GM23338 (cell line): ENCODE measurements around the gene CLUH. TPM values are rescaled to one million over a fixed set of nuclear protein-coding genes. Genes with fewer than 3 reads are reported as not detected.

Experiments used
- ATAC-seq: fragments of 200-7000 bp; cut with Tn5 transposase; 3 replicates; pipeline ENCODE4 v1.9.1; 2020
- DNase-seq: peaks from one replicate; pipeline ENCODE4 v3.0.0-alpha.2; 2015; ENCODE audit warnings: low spot score
- H2AFZ ChIP-seq: fragments of 200-600 bp; sonication (generic); 2 replicates; pipeline ENCODE4 v1.8.0; 2016; ENCODE audit warnings: antibody characterized with exemption, mild to moderate bottlenecking, moderate library complexity
- H3F3A ChIP-seq: fragments of 200-600 bp; sonication (generic); replicated peaks from 2 replicates; pipeline ENCODE4 v1.8.0; 2017; ENCODE audit warnings: antibody characterized with exemption, mixed run types, low read depth
- H3K27ac ChIP-seq: fragments of 200-600 bp; sonication (generic); 2 replicates; pipeline ENCODE4 v1.6.1; 2016; ENCODE audit warnings: low read depth
- H3K27me3 ChIP-seq: fragments of 200-600 bp; sonication (generic); 2 replicates; pipeline ENCODE4 v1.8.0; 2016; ENCODE audit warnings: mild to moderate bottlenecking, mixed run types, moderate library complexity; ENCODE audit not compliant: insufficient read depth
- H3K36me3 ChIP-seq: fragments of 200-600 bp; sonication (generic); 2 replicates; pipeline ENCODE4 v1.8.0; 2016; ENCODE audit warnings: mild to moderate bottlenecking; ENCODE audit not compliant: insufficient read depth
- H3K4me1 ChIP-seq: fragments of 200-600 bp; sonication (generic); 2 replicates; pipeline ENCODE4 v1.8.0; 2016; ENCODE audit warnings: mild to moderate bottlenecking, moderate library complexity; ENCODE audit not compliant: insufficient read depth
- H3K4me2 ChIP-seq: fragments of 200-600 bp; sonication (generic); 2 replicates; pipeline ENCODE4 v1.7.1; 2017; ENCODE audit warnings: mixed run types
- H3K4me3 ChIP-seq: fragments of 200-600 bp; sonication (generic); 2 replicates; pipeline ENCODE4 v1.6.1; 2016; ENCODE audit warnings: mixed run types
- H3K79me2 ChIP-seq: fragments of 200-600 bp; sonication (generic); replicated peaks from 2 replicates; pipeline ENCODE4 v1.8.0; 2017; ENCODE audit warnings: mild to moderate bottlenecking; ENCODE audit not compliant: insufficient read depth
- H3K9me2 ChIP-seq: fragments of 200-600 bp; sonication (generic); 2 replicates; pipeline ENCODE4 v1.8.0; 2017; ENCODE audit not compliant: insufficient read depth
- H4K20me1 ChIP-seq: fragments of 200-600 bp; sonication (generic); replicated peaks from 2 replicates; pipeline ENCODE4 v1.8.0; 2017; ENCODE audit warnings: mild to moderate bottlenecking; ENCODE audit not compliant: insufficient read depth
- H3K27ac Mint-ChIP-seq: 2 replicates; pipeline ENCODE4 v1.8.0; 2020; ENCODE audit warnings: inconsistent platforms, mild to moderate bottlenecking, moderate library complexity, mixed read lengths
- H3K27me3 Mint-ChIP-seq: 3 replicates; pipeline ENCODE4 v1.8.0; 2022; ENCODE audit warnings: low read depth, mild to moderate bottlenecking, moderate library complexity, mixed read lengths, inconsistent platforms; ENCODE audit not compliant: insufficient read depth, poor library complexity
- H3K36me3 Mint-ChIP-seq: 3 replicates; pipeline ENCODE4 v1.8.0; 2021; ENCODE audit warnings: low read depth, mild to moderate bottlenecking, inconsistent platforms, moderate library complexity, mixed read lengths
- H3K4me1 Mint-ChIP-seq: 3 replicates; pipeline ENCODE4 v1.8.0; 2020; ENCODE audit warnings: mild to moderate bottlenecking, inconsistent platforms, mixed read lengths
- H3K4me3 Mint-ChIP-seq: 3 replicates; pipeline ENCODE4 v1.8.0; 2021; ENCODE audit warnings: moderate library complexity, mild to moderate bottlenecking, inconsistent platforms, mixed read lengths
- H3K9me3 Mint-ChIP-seq: 3 replicates; pipeline ENCODE4 v1.8.0; 2020; ENCODE audit warnings: moderate library complexity, mild to moderate bottlenecking, inconsistent platforms, mixed read lengths
- CREB1 ChIP-seq: fragments of 250-450 bp; sonication (Bioruptor Pico); IDR thresholded peaks from 2 replicates; pipeline ENCODE4 v1.5.0; 2020; ENCODE audit warnings: low read depth, mild to moderate bottlenecking, moderate library complexity
- ETS1 ChIP-seq: IDR thresholded peaks from 2 replicates; pipeline ENCODE4 v1.6.1; 2016; ENCODE audit warnings: antibody characterized with exemption
- EZH2 ChIP-seq: fragments of 200-600 bp; sonication (generic); IDR thresholded peaks from one replicate; pipeline ENCODE4 v1.8.0; 2017; ENCODE audit warnings: antibody characterized with exemption, mild to moderate bottlenecking, low read depth; ENCODE audit not compliant: unreplicated experiment
- EZH2phosphoT487 ChIP-seq: fragments of 200-600 bp; sonication (generic); IDR thresholded peaks from one replicate; pipeline ENCODE4 v1.8.1; 2018; ENCODE audit warnings: antibody characterized with exemption; ENCODE audit not compliant: unreplicated experiment
- JUNB ChIP-seq: IDR thresholded peaks from one replicate; pipeline ENCODE4 v1.6.1; 2016; ENCODE audit warnings: antibody characterized with exemption; ENCODE audit not compliant: unreplicated experiment
- NANOG ChIP-seq: IDR thresholded peaks from 2 replicates; pipeline ENCODE4 v1.6.1; 2016; ENCODE audit warnings: antibody characterized with exemption, borderline replicate concordance
- POLR2AphosphoS5 ChIP-seq: IDR thresholded peaks from 2 replicates; pipeline ENCODE4 v1.6.1; 2016; ENCODE audit warnings: antibody characterized with exemption, low read depth
- STAT1 ChIP-seq: IDR thresholded peaks from one replicate; pipeline ENCODE4 v1.6.1; 2016; ENCODE audit warnings: antibody characterized with exemption; ENCODE audit not compliant: unreplicated experiment
- ZNF331 ChIP-seq: fragments of 250-450 bp; sonication (Bioruptor Pico); IDR thresholded peaks from 2 replicates; pipeline ENCODE4 v1.5.0; 2020; ENCODE audit warnings: low read depth, mild to moderate bottlenecking, moderate library complexity
- polyA plus RNA-seq: library from polyadenylated mRNA; unstranded; fragments of >200 nt; fragmentation: Nextera tagmentation; extraction: Ambion mirVana; gene quantifications from 2 replicates; pipeline ENCODE4 v1.2.1, GENCODE V29; 2016
- total RNA-seq: library from RNA; depleted of rRNA; stranded (reverse); fragments of >200 nt; shearing (Covaris generic); gene quantifications from 2 replicates; pipeline ENCODE4 v1.2.3, GENCODE V29; 2014
- TF ChIP-seq, protein P1 (sequence below): IDR thresholded peaks from one replicate; pipeline ENCODE4 v1.6.1; 2018; ENCODE audit warnings: antibody characterized with exemption; ENCODE audit not compliant: unreplicated experiment

The CLUH gene
- total and polyA plus RNA-seq, 2 experiments from 2014 or later: 23.5 to 90.0 TPM

- Histone ChIP-seq H3K9me2 (no peaks in the 10 kb centered on the region), H3K27me3 (peaks cover 11% of the 10 kb centered on the region; the same call in 1 of the 2 replicates), H4K20me1 (no peaks in the 10 kb centered on the region), H3K27ac (no peak overlapping the region), H3K4me3 (no peak overlapping the region), H3K36me3 (no peaks in the 10 kb centered on the region), H3F3A (peaks cover 10% of the 10 kb centered on the region; the same call in 1 of the 2 replicates), H2AFZ (no peak overlapping the region), H3K4me1 (peaks cover 20% of the 10 kb centered on the region), H3K79me2 (no peaks in the 10 kb centered on the region), H3K4me2 (no peak overlapping the region)
- TF ChIP-seq ETS1: no peak
- no peak for TF ChIP-seq EZH2
- no peak for TF ChIP-seq STAT1
- TF ChIP-seq, protein P1, sequence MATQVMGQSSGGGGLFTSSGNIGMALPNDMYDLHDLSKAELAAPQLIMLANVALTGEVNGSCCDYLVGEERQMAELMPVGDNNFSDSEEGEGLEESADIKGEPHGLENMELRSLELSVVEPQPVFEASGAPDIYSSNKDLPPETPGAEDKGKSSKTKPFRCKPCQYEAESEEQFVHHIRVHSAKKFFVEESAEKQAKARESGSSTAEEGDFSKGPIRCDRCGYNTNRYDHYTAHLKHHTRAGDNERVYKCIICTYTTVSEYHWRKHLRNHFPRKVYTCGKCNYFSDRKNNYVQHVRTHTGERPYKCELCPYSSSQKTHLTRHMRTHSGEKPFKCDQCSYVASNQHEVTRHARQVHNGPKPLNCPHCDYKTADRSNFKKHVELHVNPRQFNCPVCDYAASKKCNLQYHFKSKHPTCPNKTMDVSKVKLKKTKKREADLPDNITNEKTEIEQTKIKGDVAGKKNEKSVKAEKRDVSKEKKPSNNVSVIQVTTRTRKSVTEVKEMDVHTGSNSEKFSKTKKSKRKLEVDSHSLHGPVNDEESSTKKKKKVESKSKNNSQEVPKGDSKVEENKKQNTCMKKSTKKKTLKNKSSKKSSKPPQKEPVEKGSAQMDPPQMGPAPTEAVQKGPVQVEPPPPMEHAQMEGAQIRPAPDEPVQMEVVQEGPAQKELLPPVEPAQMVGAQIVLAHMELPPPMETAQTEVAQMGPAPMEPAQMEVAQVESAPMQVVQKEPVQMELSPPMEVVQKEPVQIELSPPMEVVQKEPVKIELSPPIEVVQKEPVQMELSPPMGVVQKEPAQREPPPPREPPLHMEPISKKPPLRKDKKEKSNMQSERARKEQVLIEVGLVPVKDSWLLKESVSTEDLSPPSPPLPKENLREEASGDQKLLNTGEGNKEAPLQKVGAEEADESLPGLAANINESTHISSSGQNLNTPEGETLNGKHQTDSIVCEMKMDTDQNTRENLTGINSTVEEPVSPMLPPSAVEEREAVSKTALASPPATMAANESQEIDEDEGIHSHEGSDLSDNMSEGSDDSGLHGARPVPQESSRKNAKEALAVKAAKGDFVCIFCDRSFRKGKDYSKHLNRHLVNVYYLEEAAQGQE: no peak
- TF ChIP-seq JUNB: no peak
- TF ChIP-seq ZNF331 (CRISPR knock-in tag): no peak
- TF ChIP-seq EZH2phosphoT487: no peak
- peaks cover 20% of the 10 kb centered on the region for H3K27me3 Mint-ChIP-seq
- ATAC-seq (no peak; the same call in 2 of the 3 replicates), DNase-seq (no peak)
- peaks cover 22% of the 10 kb centered on the region for H3K4me1 Mint-ChIP-seq
- H3K36me3 Mint-ChIP-seq: no peaks in the 10 kb centered on the region
- H3K27ac Mint-ChIP-seq: no peak overlapping the region
- H3K4me3 Mint-ChIP-seq: no peak overlapping the region
- no peaks in the 10 kb centered on the region for H3K9me3 Mint-ChIP-seq
Observed at GRCh38 chr17:2716649-2717048, 5.1 kb upstream of the CLUH start.

DNA sequence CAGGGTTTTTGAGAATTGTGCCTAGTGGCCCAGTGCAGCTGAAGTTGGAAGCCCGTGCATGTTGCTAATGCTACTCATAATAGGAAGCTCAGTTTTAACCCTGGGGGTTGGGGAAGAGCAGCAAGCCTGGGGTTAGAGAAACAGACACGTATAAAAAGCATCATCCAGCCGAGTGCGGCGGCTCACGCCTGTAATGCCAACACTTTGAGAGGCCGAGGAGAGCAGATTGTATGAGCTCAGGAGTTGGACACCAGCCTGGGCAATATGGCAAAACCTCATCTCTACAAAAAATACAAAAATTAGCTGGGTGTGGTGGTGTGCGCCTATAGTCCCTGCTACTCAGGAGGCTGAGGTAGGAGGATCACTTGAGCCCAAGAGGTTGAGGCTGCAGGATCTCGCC lies 2.3 kb upstream of the CLUH start:
- H3K79me2 ChIP-seq: peaks cover 21% of the 10 kb centered on the region
- Mint-ChIP-seq H3K4me3 (no peak overlapping the region; the same call in 2 of the 3 replicates), H3K36me3 (no peaks in the 10 kb centered on the region; the same call in 2 of the 3 replicates), H3K27me3 (peaks cover 27% of the 10 kb centered on the region), H3K9me3 (no peaks in the 10 kb centered on the region), H3K4me1 (peaks cover 28% of the 10 kb centered on the region), H3K27ac (no peak overlapping the region)
- no peaks in the 10 kb centered on the region for H3K36me3 ChIP-seq
- no peak overlapping the region; the same call in 1 of the 2 replicates for H3K27ac ChIP-seq
- DNase-seq (no peak), ATAC-seq (no peak)
- no peak overlapping the region for H3K4me3 ChIP-seq
- no peak overlapping the region for H3K4me2 ChIP-seq
- H3K4me1 ChIP-seq: peaks cover 22% of the 10 kb centered on the region
- H2AFZ ChIP-seq: no peak overlapping the region
- H3F3A ChIP-seq: peaks cover 19% of the 10 kb centered on the region; the same call in 1 of the 2 replicates
- peaks cover 10% of the 10 kb centered on the region for H4K20me1 ChIP-seq
- H3K9me2 ChIP-seq: no peaks in the 10 kb centered on the region
- peaks cover 22% of the 10 kb centered on the region; the same call in 1 of the 2 replicates for H3K27me3 ChIP-seq
- no peak for TF ChIP-seq NANOG
- no peak for TF ChIP-seq CREB1
- no peak for TF ChIP-seq POLR2AphosphoS5
- TF ChIP-seq, protein P1: no peak
